ENCODE results near the gene GALNT13.

The GALNT13 gene

DNA sequence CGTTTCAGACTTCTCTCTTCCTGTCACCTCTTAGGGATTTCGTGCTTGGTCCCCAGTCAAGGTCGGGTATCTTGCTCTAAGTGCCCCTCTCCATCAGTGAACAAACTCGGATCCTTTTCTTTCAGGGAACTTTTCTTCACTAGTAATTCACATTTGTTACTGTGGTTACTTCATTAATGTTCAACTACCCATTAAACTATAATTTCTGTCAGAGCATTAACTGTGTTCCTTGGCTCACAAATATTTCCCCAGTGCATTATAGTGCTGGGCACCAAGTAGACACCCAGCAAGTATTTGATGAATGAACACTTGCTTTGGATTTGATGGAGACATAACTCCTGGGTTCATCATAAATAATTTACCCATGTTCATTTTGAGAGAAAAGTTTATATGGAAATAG, 617.1 kb downstream of the GALNT13 start:
- Histone ChIP-seq H4K20me1 (ENCODE audit: insufficient read depth, low read length) (no peaks in the 10 kb centered on the region), H3K9me2 (replicated peaks; ENCODE audit: insufficient read depth, low read length) (no peaks in the 10 kb centered on the region), H2AFZ (ENCODE audit: low read length) (no peak overlapping the region), H3K79me2 (ENCODE audit: low read length) (no peaks in the 10 kb centered on the region), H3K9ac (ENCODE audit: low read length) (no peak overlapping the region), H3K27ac (ENCODE audit: low read length) (no peak overlapping the region), H3K36me3 (replicated peaks; ENCODE audit: insufficient read depth, low read length) (no peaks in the 10 kb centered on the region), H3K4me2 (ENCODE audit: low read depth, low read length) (no peak overlapping the region), H3K4me3 (ENCODE audit: low read length) (no peak overlapping the region), H3K27me3 (replicated peaks; ENCODE audit: insufficient read depth, low read length) (no peaks in the 10 kb centered on the region), H3F3A (ENCODE audit: insufficient read depth, low read length) (no peaks in the 10 kb centered on the region), H3K4me1 (ENCODE audit: low read length) (peaks cover 8% of the 10 kb centered on the region; the same call in 1 of the 2 replicates), H3K9me3 (replicated peaks; ENCODE audit: insufficient read depth, low read length) (no peaks in the 10 kb centered on the region)
- TF ChIP-seq, protein P1, sequence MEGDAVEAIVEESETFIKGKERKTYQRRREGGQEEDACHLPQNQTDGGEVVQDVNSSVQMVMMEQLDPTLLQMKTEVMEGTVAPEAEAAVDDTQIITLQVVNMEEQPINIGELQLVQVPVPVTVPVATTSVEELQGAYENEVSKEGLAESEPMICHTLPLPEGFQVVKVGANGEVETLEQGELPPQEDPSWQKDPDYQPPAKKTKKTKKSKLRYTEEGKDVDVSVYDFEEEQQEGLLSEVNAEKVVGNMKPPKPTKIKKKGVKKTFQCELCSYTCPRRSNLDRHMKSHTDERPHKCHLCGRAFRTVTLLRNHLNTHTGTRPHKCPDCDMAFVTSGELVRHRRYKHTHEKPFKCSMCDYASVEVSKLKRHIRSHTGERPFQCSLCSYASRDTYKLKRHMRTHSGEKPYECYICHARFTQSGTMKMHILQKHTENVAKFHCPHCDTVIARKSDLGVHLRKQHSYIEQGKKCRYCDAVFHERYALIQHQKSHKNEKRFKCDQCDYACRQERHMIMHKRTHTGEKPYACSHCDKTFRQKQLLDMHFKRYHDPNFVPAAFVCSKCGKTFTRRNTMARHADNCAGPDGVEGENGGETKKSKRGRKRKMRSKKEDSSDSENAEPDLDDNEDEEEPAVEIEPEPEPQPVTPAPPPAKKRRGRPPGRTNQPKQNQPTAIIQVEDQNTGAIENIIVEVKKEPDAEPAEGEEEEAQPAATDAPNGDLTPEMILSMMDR (IDR thresholded peaks at IDR 0.05; ENCODE audit: low read length) = no peak
- TF ChIP-seq EZH2 (optimal IDR thresholded peaks at IDR 0.05; ENCODE audit: low read depth, low read length) (no peak), EZH2phosphoT487 (IDR thresholded peaks at IDR 0.05; ENCODE audit: low read length) (no peak)
- DNase-seq = no peak

DNA sequence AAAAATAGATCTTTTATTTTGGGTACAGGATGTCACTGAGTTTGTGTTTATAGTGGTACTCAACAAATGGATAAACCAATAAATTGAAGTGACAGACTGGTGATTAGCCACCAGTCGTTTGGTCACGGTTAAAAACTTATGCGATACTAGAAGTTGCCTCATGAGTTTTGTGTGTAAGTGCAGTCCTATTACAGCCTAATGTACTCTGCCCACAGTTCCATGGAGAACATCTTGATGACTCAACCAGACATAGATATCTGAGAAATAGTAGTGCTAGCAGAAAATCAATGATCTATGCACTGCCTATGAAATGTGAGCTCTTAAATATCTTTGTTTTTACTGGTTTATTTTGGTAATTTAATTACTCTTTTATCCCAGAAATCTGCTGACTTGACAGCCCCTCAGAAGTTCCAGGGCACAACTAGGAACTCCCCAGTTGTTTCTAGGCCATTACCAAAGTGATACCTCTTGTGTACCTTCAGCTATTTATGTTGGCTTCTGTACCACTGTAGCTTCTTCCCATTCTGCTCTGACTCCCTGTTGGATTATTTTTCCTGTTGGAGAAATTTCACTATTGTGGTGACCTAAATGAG, 617.6 kb downstream of the GALNT13 start:
- Histone ChIP-seq H3K79me2 (ENCODE audit: low read length) (no peaks in the 10 kb centered on the region), H3K27me3 (replicated peaks; ENCODE audit: insufficient read depth, low read length) (no peaks in the 10 kb centered on the region), H3K9me3 (replicated peaks; ENCODE audit: insufficient read depth, low read length) (no peaks in the 10 kb centered on the region), H4K20me1 (ENCODE audit: insufficient read depth, low read length) (no peaks in the 10 kb centered on the region), H3K9me2 (replicated peaks; ENCODE audit: insufficient read depth, low read length) (no peaks in the 10 kb centered on the region), H2AFZ (ENCODE audit: low read length) (no peak overlapping the region), H3K4me2 (ENCODE audit: low read depth, low read length) (no peak overlapping the region), H3K4me1 (ENCODE audit: low read length) (peaks cover 8% of the 10 kb centered on the region; the same call in 1 of the 2 replicates), H3K9ac (ENCODE audit: low read length) (no peak overlapping the region), H3K36me3 (replicated peaks; ENCODE audit: insufficient read depth, low read length) (no peaks in the 10 kb centered on the region), H3F3A (ENCODE audit: insufficient read depth, low read length) (no peaks in the 10 kb centered on the region), H3K27ac (ENCODE audit: low read length) (no peak overlapping the region), H3K4me3 (ENCODE audit: low read length) (no peak overlapping the region)
- TF ChIP-seq EZH2phosphoT487 (IDR thresholded peaks at IDR 0.05; ENCODE audit: low read length) (no peak), EZH2 (optimal IDR thresholded peaks at IDR 0.05; ENCODE audit: low read depth, low read length) (no peak)
- TF ChIP-seq, protein P1 (IDR thresholded peaks at IDR 0.05; ENCODE audit: low read length) = no peak
- no peak for DNase-seq

DNA sequence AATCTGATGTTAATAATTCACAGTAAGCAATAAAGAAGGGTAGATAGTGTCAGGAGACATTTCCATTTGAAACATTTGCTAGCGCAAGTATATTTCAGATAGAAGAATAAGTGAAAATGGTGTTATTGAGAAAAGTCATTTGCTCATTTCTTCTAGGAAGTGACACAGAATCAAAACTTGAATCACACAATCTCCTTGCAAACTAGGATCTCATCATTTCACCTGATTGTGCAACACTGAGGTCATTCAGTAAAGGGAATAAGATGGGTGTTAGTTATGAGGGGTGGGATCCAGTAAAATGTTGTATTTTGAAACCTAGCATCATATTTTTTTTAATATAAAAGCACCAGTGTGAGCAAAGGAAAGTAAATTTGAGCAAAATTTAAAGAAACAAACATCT, 618.8 kb downstream of the GALNT13 start:
- Histone ChIP-seq H3K9me3 (replicated peaks; ENCODE audit: insufficient read depth, low read length) (no peaks in the 10 kb centered on the region), H3K4me2 (ENCODE audit: low read depth, low read length) (no peak overlapping the region), H4K20me1 (ENCODE audit: insufficient read depth, low read length) (no peaks in the 10 kb centered on the region), H3K36me3 (replicated peaks; ENCODE audit: insufficient read depth, low read length) (no peaks in the 10 kb centered on the region), H3K4me1 (ENCODE audit: low read length) (peaks cover 8% of the 10 kb centered on the region; the same call in 1 of the 2 replicates), H3K9ac (ENCODE audit: low read length) (no peak overlapping the region), H3K4me3 (ENCODE audit: low read length) (no peak overlapping the region), H3K27ac (ENCODE audit: low read length) (no peak overlapping the region), H3K9me2 (replicated peaks; ENCODE audit: insufficient read depth, low read length) (no peaks in the 10 kb centered on the region), H3K27me3 (replicated peaks; ENCODE audit: insufficient read depth, low read length) (no peaks in the 10 kb centered on the region), H3K79me2 (ENCODE audit: low read length) (no peaks in the 10 kb centered on the region), H2AFZ (ENCODE audit: low read length) (no peak overlapping the region), H3F3A (ENCODE audit: insufficient read depth, low read length) (no peaks in the 10 kb centered on the region)
- DNase-seq = no peak
- TF ChIP-seq EZH2 (optimal IDR thresholded peaks at IDR 0.05; ENCODE audit: low read depth, low read length) (no peak), EZH2phosphoT487 (IDR thresholded peaks at IDR 0.05; ENCODE audit: low read length) (no peak)
- TF ChIP-seq, protein P1 (IDR thresholded peaks at IDR 0.05; ENCODE audit: low read length) = no peak

Measured in MM.1S (cell line).